ENCODE data around the gene CARMIL1. TPM values are rescaled to one million over a fixed set of nuclear protein-coding genes. Genes with fewer than 3 reads are reported as not detected.

CARMIL1 gene
- total RNA-seq, 1 donor from 2014 or later: 19.1 TPM

DNA sequence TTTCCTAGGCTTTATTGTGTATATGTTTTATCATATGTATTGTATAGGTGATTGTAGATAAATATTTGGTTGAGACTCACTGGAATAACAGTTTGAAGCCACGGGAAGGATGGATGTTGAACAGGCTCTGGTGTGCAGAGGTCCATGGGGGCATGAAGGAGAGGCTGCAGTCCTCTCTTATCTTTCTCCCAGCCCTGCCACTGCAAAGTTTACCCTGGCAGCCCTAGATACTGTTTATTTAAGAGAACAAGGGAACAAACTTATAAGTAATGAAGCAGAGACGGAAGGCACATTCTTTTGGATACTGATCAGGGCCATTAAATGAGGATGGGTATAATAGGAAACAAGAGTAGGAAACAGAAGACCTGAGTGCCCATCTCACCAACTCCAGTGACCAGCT lies 269.3 kb downstream of the CARMIL1 start:
- Mint-ChIP-seq H3K36me3 (ENCODE audit: low read depth, unreplicated experiment) (no peaks in the 10 kb centered on the region), H3K4me3 (ENCODE audit: unreplicated experiment) (no peak overlapping the region), H3K27ac (ENCODE audit: unreplicated experiment) (no peak overlapping the region), H3K27me3 (ENCODE audit: low read depth, unreplicated experiment) (no peaks in the 10 kb centered on the region), H3K9me3 (ENCODE audit: unreplicated experiment) (no peaks in the 10 kb centered on the region), H3K4me1 (ENCODE audit: low read depth, unreplicated experiment) (no peaks in the 10 kb centered on the region)
- no peak for FAIRE-seq
- H3K9me3 ChIP-seq (ENCODE audit: insufficient read depth, low read depth, low read length): no peaks in the 10 kb centered on the region
- H3K79me2 ChIP-seq (ENCODE audit: insufficient read depth, low read length): no peaks in the 10 kb centered on the region
- H3K36me3 ChIP-seq (ENCODE audit: insufficient read depth, low read length): no peaks in the 10 kb centered on the region
- no peak overlapping the region for H3K4me3 ChIP-seq (ENCODE audit: insufficient read depth, low read depth, low read length)
- H3K27me3 ChIP-seq (ENCODE audit: insufficient read depth, low read length): no peaks in the 10 kb centered on the region
- no peaks in the 10 kb centered on the region for H3K4me1 ChIP-seq (ENCODE audit: insufficient read depth, low read length)
- no peak for DNase-seq (ENCODE audit: low read depth)
- H3K4me2 ChIP-seq (ENCODE audit: low read length): no peak overlapping the region
- no peak overlapping the region for H3K27ac ChIP-seq (ENCODE audit: low read depth, low read length)
- H4K20me1 ChIP-seq (ENCODE audit: insufficient read depth, low read length): no peaks in the 10 kb centered on the region
- TF ChIP-seq EZH2 (IDR thresholded peaks at IDR 0.05; ENCODE audit: insufficient read depth, low read length) (no peak), CTCF (IDR thresholded peaks at IDR 0.05; ENCODE audit: insufficient read depth, low read depth, low read length) (no peak)
- H2AFZ ChIP-seq (ENCODE audit: low read depth, low read length): no peak overlapping the region
- H3K9ac ChIP-seq (ENCODE audit: low read length): no peak overlapping the region

DNA sequence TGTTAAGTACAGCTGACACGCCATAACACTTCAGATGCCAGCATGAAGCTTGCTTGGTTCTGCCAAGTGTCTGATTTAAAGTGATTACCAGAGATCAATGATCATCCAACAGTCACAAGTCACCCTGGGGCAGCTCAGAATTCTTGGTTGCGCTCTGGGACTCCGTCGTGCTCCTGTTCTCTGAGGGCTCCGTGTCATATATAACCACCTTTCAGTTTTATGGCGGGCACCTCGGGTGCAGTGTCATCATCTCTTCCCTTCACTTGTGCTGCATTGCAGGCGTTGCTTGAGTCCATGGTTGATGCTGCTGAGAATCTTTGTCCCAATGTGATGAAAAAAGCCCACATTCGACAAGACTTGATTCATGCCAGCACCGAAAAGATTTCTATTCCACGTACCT lies 271.5 kb downstream of the CARMIL1 start:
- no peaks in the 10 kb centered on the region for H3K36me3 Mint-ChIP-seq (ENCODE audit: low read depth, unreplicated experiment)
- Histone ChIP-seq H3K79me2 (ENCODE audit: insufficient read depth, low read length) (no peaks in the 10 kb centered on the region), H2AFZ (ENCODE audit: low read depth, low read length) (no peak overlapping the region), H3K4me3 (ENCODE audit: insufficient read depth, low read depth, low read length) (no peak overlapping the region), H3K4me1 (ENCODE audit: insufficient read depth, low read length) (no peaks in the 10 kb centered on the region), H3K9me3 (ENCODE audit: insufficient read depth, low read depth, low read length) (no peaks in the 10 kb centered on the region), H3K36me3 (ENCODE audit: insufficient read depth, low read length) (no peaks in the 10 kb centered on the region), H3K4me2 (ENCODE audit: low read length) (no peak overlapping the region), H3K9ac (ENCODE audit: low read length) (no peak overlapping the region), H3K27me3 (ENCODE audit: insufficient read depth, low read length) (no peaks in the 10 kb centered on the region), H4K20me1 (ENCODE audit: insufficient read depth, low read length) (no peaks in the 10 kb centered on the region), H3K27ac (ENCODE audit: low read depth, low read length) (no peak overlapping the region)
- no peak overlapping the region for H3K4me3 Mint-ChIP-seq (ENCODE audit: unreplicated experiment)
- no peaks in the 10 kb centered on the region for H3K9me3 Mint-ChIP-seq (ENCODE audit: unreplicated experiment)
- FAIRE-seq: no peak
- no peaks in the 10 kb centered on the region for H3K4me1 Mint-ChIP-seq (ENCODE audit: low read depth, unreplicated experiment)
- no peak overlapping the region for H3K27ac Mint-ChIP-seq (ENCODE audit: unreplicated experiment)
- no peak for DNase-seq (ENCODE audit: low read depth)
- TF ChIP-seq EZH2 (IDR thresholded peaks at IDR 0.05; ENCODE audit: insufficient read depth, low read length) (no peak), CTCF (IDR thresholded peaks at IDR 0.05; ENCODE audit: insufficient read depth, low read depth, low read length) (no peak)
- no peaks in the 10 kb centered on the region for H3K27me3 Mint-ChIP-seq (ENCODE audit: low read depth, unreplicated experiment)

- Mint-ChIP-seq H3K36me3 (ENCODE audit: low read depth, unreplicated experiment) (no peaks in the 10 kb centered on the region), H3K4me3 (ENCODE audit: unreplicated experiment) (no peak overlapping the region), H3K27ac (ENCODE audit: unreplicated experiment) (no peak overlapping the region), H3K27me3 (ENCODE audit: low read depth, unreplicated experiment) (no peaks in the 10 kb centered on the region), H3K9me3 (ENCODE audit: unreplicated experiment) (no peaks in the 10 kb centered on the region), H3K4me1 (ENCODE audit: low read depth, unreplicated experiment) (no peaks in the 10 kb centered on the region)
- H3K27me3 ChIP-seq (ENCODE audit: insufficient read depth, low read length): no peaks in the 10 kb centered on the region
- H2AFZ ChIP-seq (ENCODE audit: low read depth, low read length): no peak overlapping the region
- H3K27ac ChIP-seq (ENCODE audit: low read depth, low read length): no peak overlapping the region
- no peak overlapping the region for H3K4me2 ChIP-seq (ENCODE audit: low read length)
- no peaks in the 10 kb centered on the region for H4K20me1 ChIP-seq (ENCODE audit: insufficient read depth, low read length)
- H3K4me1 ChIP-seq (ENCODE audit: insufficient read depth, low read length): no peaks in the 10 kb centered on the region
- no peak for TF ChIP-seq EZH2 (IDR thresholded peaks at IDR 0.05; ENCODE audit: insufficient read depth, low read length)
- TF ChIP-seq CTCF (IDR thresholded peaks at IDR 0.05; ENCODE audit: insufficient read depth, low read depth, low read length): no peak
- DNase-seq (ENCODE audit: low read depth): no peak
- no peak for FAIRE-seq
- H3K4me3 ChIP-seq (ENCODE audit: insufficient read depth, low read depth, low read length): no peak overlapping the region
- H3K9me3 ChIP-seq (ENCODE audit: insufficient read depth, low read depth, low read length): no peaks in the 10 kb centered on the region
- H3K36me3 ChIP-seq (ENCODE audit: insufficient read depth, low read length): no peaks in the 10 kb centered on the region
- H3K9ac ChIP-seq (ENCODE audit: low read length): no peak overlapping the region
- no peaks in the 10 kb centered on the region for H3K79me2 ChIP-seq (ENCODE audit: insufficient read depth, low read length)
Observed at GRCh38 chr6:25553502-25553901, 274.3 kb downstream of the CARMIL1 start.

Data from astrocyte (in vitro differentiated cells and primary cell).